Pancreas (tissue), 10 donors: ENCODE results near the gene NHLRC2. TPM values are rescaled to one million over a fixed set of nuclear protein-coding genes. Genes with fewer than 3 reads are reported as not detected.
A peak's percentile ranks its signal among the peaks of the same experiment; 100 is the strongest.

Experiments used
- ATAC-seq, 4 donors: fragments of 200-7000 bp; cut with Tn5 transposase; one replicate each; pipeline versions ENCODE4 v1.8.0 to v1.9.1; 2020; ENCODE audit warnings: mild to moderate bottlenecking in 4 of 4, moderate library complexity in 4 of 4
- DNase-seq, 6 donors: peaks; one replicate each; pipeline ENCODE4 v3.0.0-alpha.2; 2020
- FAIRE-seq: peaks from 2 replicates; lab custom pipeline; 2012; peaks lifted over from hg19 to GRCh38; lab: Jason Lieb, UNC
- H3K27ac ChIP-seq, 4 donors: fragments of 200-600 bp; sonication (generic); 1 replicate in 3 of 4; 2 replicates in 1 of 4; pipeline versions ENCODE4 v1.5.0 to v1.8.0; 2020
- H3K27me3 ChIP-seq, 4 donors: fragments of 200-600 bp; one replicate each; pipeline ENCODE4 v1.8.0; 2021
- H3K36me3 ChIP-seq, 3 donors: fragments of 200-600 bp; sonication (generic) in 1 of 3; one replicate each; pipeline versions ENCODE4 v1.5.0 to v1.8.0; 2020 to 2021
- H3K4me1 ChIP-seq, 3 donors: fragments of 200-600 bp; one replicate each; pipeline ENCODE4 v1.8.0; 2021
- H3K4me3 ChIP-seq, 4 donors: fragments of 200-600 bp; sonication (generic) in 2 of 4; one replicate each; pipeline versions ENCODE4 v1.5.0 to v1.8.0; 2020 to 2021
- H3K9me3 ChIP-seq, 4 donors: fragments of 200-600 bp; one replicate each; pipeline ENCODE4 v1.8.0; 2021
- CTCF ChIP-seq, 4 donors: fragments of 200-600 bp; sonication (generic) in 3 of 4; IDR thresholded peaks; one replicate each; pipeline versions ENCODE4 v1.5.0 to v1.8.0; 2021; ENCODE audit warnings: antibody characterized with exemption in 4 of 4
- WGBS, 2 donors: extraction: QIAGEN DNeasy Blood & Tissue Kit; methylation state at CpG; one replicate each; pipeline ENCODE4 v1.1.7; 2013; 5-methylcytosine and 5-hydroxymethylcytosine counted together
- intact Hi-C, 3 donors: fragments of 100-400 bp; cut with DNase I; formaldehyde crosslinking; loops; one replicate each; pipeline versions ENCODE4 v1.11.1 to v1.14.2; 2022
- polyA plus RNA-seq, 2 donors: library from polyadenylated mRNA; stranded (reverse); fragments of 200-250 nt; gene quantifications; one replicate each; pipeline ENCODE4 v1.2.3, GENCODE V29; 2013
- total RNA-seq, 6 donors: library from RNA; stranded (reverse); fragmentation: NEBNext Ultra II Directional in 4 of 6; extraction: Animal tissue kit (Norgen Biotek cat#: 25700) in 4 of 6; gene quantifications; one replicate each; pipeline versions ENCODE4 v1.2.1 to v1.2.4, GENCODE V29; 2021 to 2023
- donor health status: healthy with polysubstance abuse.
- donor health status: DM: no; HTN: no; CAD: no; lungs with moderate emphysema.
- donor health status: DM: no; HTN: no; CAD: no.
- donor health status: control.
- donor health status: control.
- donor health status: Bipolar disorder and iron deficiency.
- donor health status: DM: yes; HTN: yes; CAD: no.
- donor health status: DM: no; HTN: no; CAD: no.
- donor health status: DM: no; HTN: no; CAD: no.
- donor health status: DM: yes; HTN: yes; CAD: no.

Gene NHLRC2
- total and polyA plus RNA-seq, 8 donors = 4.3 to 24.0 (median 17.4) TPM

- FAIRE-seq (no peak), ATAC-seq (peak in 3 of 4 donors; percentile 31 to 48 (median 45)), DNase-seq (no peak)
- H3K4me1 ChIP-seq = peaks cover 0 to 9% (median 0%) of the 10 kb centered on the region in 3 donors
- H3K36me3 ChIP-seq = no peaks in the 10 kb centered on the region
- intact Hi-C loops = no loop called here
- H3K27ac ChIP-seq = no peak overlapping the region
- no peak overlapping the region for H3K4me3 ChIP-seq
- no peak for TF ChIP-seq CTCF (IDR thresholded peaks at IDR 0.05)
- WGBS, 2 donors = 44 to 46% methylated on average over 8 of the region's 8 CpGs
- H3K27me3 ChIP-seq = no peaks in the 10 kb centered on the region
- no peaks in the 10 kb centered on the region for H3K9me3 ChIP-seq
Measured at GRCh38 chr10:113922787-113923570, 68.5 kb downstream of the NHLRC2 start.

DNA sequence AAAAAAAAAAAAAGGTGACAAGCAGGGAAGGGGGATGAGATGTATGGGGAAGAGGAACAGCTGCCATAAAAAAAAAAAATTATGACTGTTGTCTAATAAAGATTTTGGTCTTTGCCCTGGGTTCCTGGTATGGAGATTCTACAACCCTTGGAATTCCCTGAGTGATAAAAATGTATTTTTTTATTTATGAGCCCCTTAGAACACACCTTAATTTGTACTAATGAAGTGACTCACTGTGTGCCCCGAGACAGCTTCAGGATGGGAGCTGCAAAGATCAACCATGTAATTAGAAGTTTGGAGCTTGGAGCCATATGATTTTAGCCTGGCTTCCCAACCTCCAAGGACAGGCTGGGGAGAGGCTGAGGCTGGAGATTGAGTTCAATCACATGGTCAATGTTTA, 69.7 kb downstream of the NHLRC2 start:
- no peak for TF ChIP-seq CTCF (IDR thresholded peaks at IDR 0.05)
- DNase-seq (no peak), FAIRE-seq (no peak), ATAC-seq (no peak)
- Histone ChIP-seq H3K4me3 (no peak overlapping the region), H3K27ac (no peak overlapping the region), H3K9me3 (no peaks in the 10 kb centered on the region), H3K4me1 (peaks cover 0 to 9% (median 0%) of the 10 kb centered on the region in 3 donors), H3K27me3 (no peaks in the 10 kb centered on the region), H3K36me3 (no peaks in the 10 kb centered on the region)
- intact Hi-C loops = no loop called here
- WGBS, 2 donors = 97 to 100% methylated on average over 1 of the region's 1 CpG

GRCh38 chr10:113924664-113925063, 70.2 kb downstream of the NHLRC2 start:
- TF ChIP-seq CTCF (IDR thresholded peaks at IDR 0.05) = no peak
- 70 to 85% methylated on average over 4 of the region's 4 CpGs for WGBS, 2 donors
- DNase-seq = no peak
- ATAC-seq = no peak
- H3K27ac ChIP-seq = no peak overlapping the region
- no peak for FAIRE-seq
- no peaks in the 10 kb centered on the region for H3K9me3 ChIP-seq
- peaks cover 0 to 9% (median 0%) of the 10 kb centered on the region in 3 donors for H3K4me1 ChIP-seq
- intact Hi-C loops = no loop called here
- H3K4me3 ChIP-seq = no peak overlapping the region
- no peaks in the 10 kb centered on the region for H3K36me3 ChIP-seq
- H3K27me3 ChIP-seq = no peaks in the 10 kb centered on the region

GRCh38 chr10:113927440-113927839, 73.0 kb downstream of the NHLRC2 start:
- DNase-seq (no peak), ATAC-seq (peak in 3 of 4 donors; percentile 55 to 87 (median 67)), FAIRE-seq (no peak)
- H3K9me3 ChIP-seq = no peaks in the 10 kb centered on the region
- no peaks in the 10 kb centered on the region for H3K27me3 ChIP-seq
- H3K27ac ChIP-seq = no peak overlapping the region
- no peak overlapping the region for H3K4me3 ChIP-seq
- intact Hi-C loops = no loop called here
- peaks cover 0 to under 1% (median 0%) of the 10 kb centered on the region in 3 donors for H3K4me1 ChIP-seq
- WGBS, 2 donors = 58 to 66% methylated on average over 5 of the region's 5 CpGs
- no peak for TF ChIP-seq CTCF (IDR thresholded peaks at IDR 0.05)
- no peaks in the 10 kb centered on the region for H3K36me3 ChIP-seq

- Histone ChIP-seq H3K4me1 (no peaks in the 10 kb centered on the region), H3K9me3 (no peaks in the 10 kb centered on the region), H3K27ac (no peak overlapping the region), H3K36me3 (no peaks in the 10 kb centered on the region), H3K4me3 (no peak overlapping the region), H3K27me3 (no peaks in the 10 kb centered on the region)
- intact Hi-C loops = no loop called here
- no peak for TF ChIP-seq CTCF (IDR thresholded peaks at IDR 0.05)
- no peak for FAIRE-seq
- no peak for ATAC-seq
- DNase-seq = no peak
Measured at GRCh38 chr10:113928830-113929229, 74.4 kb downstream of the NHLRC2 start.
